Measurements from ENCODE around the gene TPM1. TPM values are rescaled to one million over a fixed set of nuclear protein-coding genes. Genes with fewer than 3 reads are reported as not detected.

Gene TPM1
- total RNA-seq, 1 experiment from 2014 or later: 22.5 TPM

DNA sequence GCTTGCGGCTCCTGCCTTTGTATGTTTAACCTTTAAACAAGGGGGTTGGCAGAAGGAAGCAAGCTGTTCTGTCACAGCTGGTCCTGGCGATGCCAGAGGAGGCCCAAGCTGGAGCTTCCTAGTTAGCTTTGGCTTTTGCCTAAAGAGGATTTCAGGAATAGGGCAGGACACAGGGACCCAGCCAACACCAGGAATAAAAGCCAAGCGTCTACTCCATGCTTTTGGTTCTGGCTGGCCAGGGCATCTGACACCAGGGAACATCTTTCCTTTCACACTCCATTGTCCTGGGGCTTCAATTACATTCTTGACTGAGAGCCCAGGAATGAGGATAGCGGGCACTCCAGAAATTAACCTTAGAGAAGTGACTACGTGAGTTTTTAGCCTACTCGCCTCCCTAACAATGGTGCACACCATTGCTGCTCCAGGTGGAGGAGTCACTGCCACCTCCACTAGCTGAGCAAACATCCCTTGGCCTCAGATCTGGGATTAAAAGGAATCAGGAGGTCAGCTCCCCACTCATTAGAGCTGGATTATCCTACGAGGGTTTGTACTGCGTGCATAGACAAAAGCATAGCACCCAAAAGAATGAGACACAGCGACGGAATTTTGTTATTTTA lies 38.2 kb downstream of the TPM1 start:
- Histone ChIP-seq H3K9me2 (ENCODE audit: insufficient read depth) (no peaks in the 10 kb centered on the region), H3K4me1 (ENCODE audit: control insufficient read depth in 1 of 2, insufficient read depth in 2 of 2, low read length in 2 of 2) (peaks cover 16 to 29% of the 10 kb centered on the region in 2 experiments; a peak in 3 of 4 replicates), H3K27me3 (ENCODE audit: insufficient read depth, low read length) (no peaks in the 10 kb centered on the region), H4K20me1 (ENCODE audit: insufficient read depth) (no peaks in the 10 kb centered on the region), H3K4me2 (ENCODE audit: low read length) (peak overlapping the region; percentile 46; the same call in 1 of the 2 replicates), H3K79me2 (ENCODE audit: insufficient read depth, low read length) (no peaks in the 10 kb centered on the region), H2AFZ (ENCODE audit: low read depth, low read length, poor library complexity, severe bottlenecking) (no peak overlapping the region), H3K27ac (ENCODE audit: low read depth, low read length) (no peak overlapping the region), H3K4me3 (replicated peaks in 1 of 2; ENCODE audit: low read depth in 1 of 2, low read length in 2 of 2) (no peak overlapping the region), H3K9ac (ENCODE audit: low read length) (no peak overlapping the region), H3K9me3 (ENCODE audit: control insufficient read depth in 1 of 2, insufficient read depth in 1 of 2, low read depth in 1 of 2, low read length in 2 of 2) (no peaks in the 10 kb centered on the region), H3K36me3 (ENCODE audit: control insufficient read depth in 1 of 2, insufficient read depth in 2 of 2, low read length in 2 of 2) (no peaks in the 10 kb centered on the region)
- no TSS peak for BruUV-seq (replicated peaks)
- TF ChIP-seq CBX3 (IDR thresholded peaks at IDR 0.05; ENCODE audit: low read depth): no peak
- TF ChIP-seq, protein P1, sequence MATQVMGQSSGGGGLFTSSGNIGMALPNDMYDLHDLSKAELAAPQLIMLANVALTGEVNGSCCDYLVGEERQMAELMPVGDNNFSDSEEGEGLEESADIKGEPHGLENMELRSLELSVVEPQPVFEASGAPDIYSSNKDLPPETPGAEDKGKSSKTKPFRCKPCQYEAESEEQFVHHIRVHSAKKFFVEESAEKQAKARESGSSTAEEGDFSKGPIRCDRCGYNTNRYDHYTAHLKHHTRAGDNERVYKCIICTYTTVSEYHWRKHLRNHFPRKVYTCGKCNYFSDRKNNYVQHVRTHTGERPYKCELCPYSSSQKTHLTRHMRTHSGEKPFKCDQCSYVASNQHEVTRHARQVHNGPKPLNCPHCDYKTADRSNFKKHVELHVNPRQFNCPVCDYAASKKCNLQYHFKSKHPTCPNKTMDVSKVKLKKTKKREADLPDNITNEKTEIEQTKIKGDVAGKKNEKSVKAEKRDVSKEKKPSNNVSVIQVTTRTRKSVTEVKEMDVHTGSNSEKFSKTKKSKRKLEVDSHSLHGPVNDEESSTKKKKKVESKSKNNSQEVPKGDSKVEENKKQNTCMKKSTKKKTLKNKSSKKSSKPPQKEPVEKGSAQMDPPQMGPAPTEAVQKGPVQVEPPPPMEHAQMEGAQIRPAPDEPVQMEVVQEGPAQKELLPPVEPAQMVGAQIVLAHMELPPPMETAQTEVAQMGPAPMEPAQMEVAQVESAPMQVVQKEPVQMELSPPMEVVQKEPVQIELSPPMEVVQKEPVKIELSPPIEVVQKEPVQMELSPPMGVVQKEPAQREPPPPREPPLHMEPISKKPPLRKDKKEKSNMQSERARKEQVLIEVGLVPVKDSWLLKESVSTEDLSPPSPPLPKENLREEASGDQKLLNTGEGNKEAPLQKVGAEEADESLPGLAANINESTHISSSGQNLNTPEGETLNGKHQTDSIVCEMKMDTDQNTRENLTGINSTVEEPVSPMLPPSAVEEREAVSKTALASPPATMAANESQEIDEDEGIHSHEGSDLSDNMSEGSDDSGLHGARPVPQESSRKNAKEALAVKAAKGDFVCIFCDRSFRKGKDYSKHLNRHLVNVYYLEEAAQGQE (IDR thresholded peaks at IDR 0.05; ENCODE audit: low read depth): no peak
- no peak for TF ChIP-seq SP1 (IDR thresholded peaks at IDR 0.05; ENCODE audit: low read depth)
- no peak for TF ChIP-seq CEBPB (IDR thresholded peaks at IDR 0.05; ENCODE audit: low read depth)
- TF ChIP-seq, protein P2, sequence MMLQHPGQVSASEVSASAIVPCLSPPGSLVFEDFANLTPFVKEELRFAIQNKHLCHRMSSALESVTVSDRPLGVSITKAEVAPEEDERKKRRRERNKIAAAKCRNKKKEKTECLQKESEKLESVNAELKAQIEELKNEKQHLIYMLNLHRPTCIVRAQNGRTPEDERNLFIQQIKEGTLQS (IDR thresholded peaks at IDR 0.05): no peak
- TF ChIP-seq ZNF274 (IDR thresholded peaks at IDR 0.05; ENCODE audit: low read depth, low read length): no peak
- TF ChIP-seq, protein P3, sequence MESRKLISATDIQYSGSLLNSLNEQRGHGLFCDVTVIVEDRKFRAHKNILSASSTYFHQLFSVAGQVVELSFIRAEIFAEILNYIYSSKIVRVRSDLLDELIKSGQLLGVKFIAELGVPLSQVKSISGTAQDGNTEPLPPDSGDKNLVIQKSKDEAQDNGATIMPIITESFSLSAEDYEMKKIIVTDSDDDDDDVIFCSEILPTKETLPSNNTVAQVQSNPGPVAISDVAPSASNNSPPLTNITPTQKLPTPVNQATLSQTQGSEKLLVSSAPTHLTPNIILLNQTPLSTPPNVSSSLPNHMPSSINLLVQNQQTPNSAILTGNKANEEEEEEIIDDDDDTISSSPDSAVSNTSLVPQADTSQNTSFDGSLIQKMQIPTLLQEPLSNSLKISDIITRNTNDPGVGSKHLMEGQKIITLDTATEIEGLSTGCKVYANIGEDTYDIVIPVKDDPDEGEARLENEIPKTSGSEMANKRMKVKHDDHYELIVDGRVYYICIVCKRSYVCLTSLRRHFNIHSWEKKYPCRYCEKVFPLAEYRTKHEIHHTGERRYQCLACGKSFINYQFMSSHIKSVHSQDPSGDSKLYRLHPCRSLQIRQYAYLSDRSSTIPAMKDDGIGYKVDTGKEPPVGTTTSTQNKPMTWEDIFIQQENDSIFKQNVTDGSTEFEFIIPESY (IDR thresholded peaks at IDR 0.05; ENCODE audit: extremely low read depth, insufficient replicate concordance, low read length): no peak
- no peak for TF ChIP-seq ZFX (IDR thresholded peaks at IDR 0.05)
- TF ChIP-seq, protein P4, sequence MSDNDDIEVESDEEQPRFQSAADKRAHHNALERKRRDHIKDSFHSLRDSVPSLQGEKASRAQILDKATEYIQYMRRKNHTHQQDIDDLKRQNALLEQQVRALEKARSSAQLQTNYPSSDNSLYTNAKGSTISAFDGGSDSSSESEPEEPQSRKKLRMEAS (IDR thresholded peaks at IDR 0.05): no peak
- TF ChIP-seq JUND (IDR thresholded peaks at IDR 0.05): no peak
- TF ChIP-seq YY1 (IDR thresholded peaks at IDR 0.05; ENCODE audit: extremely low read depth, insufficient replicate concordance, low read depth, low read length): no peak
- TF ChIP-seq SRF (IDR thresholded peaks at IDR 0.05; ENCODE audit: low read depth): no peak
- no peak for TF ChIP-seq EGR1 (IDR thresholded peaks at IDR 0.05; ENCODE audit: low read depth)
- no peak for TF ChIP-seq EZH2phosphoT487 (IDR thresholded peaks at IDR 0.05; ENCODE audit: borderline replicate concordance)
- no peak for TF ChIP-seq SIN3A (IDR thresholded peaks at IDR 0.05; ENCODE audit: low read depth)
- no peak for TF ChIP-seq POLR2A (IDR thresholded peaks at IDR 0.05; ENCODE audit: borderline replicate concordance, extremely low read depth, insufficient read depth, insufficient read length)
- ChIA-PET CTCF (interaction anchor here (2.5 kb wide), 1 partner anchor 33 kb away, joined by 7 read pairs; no protein-coding TSS in a partner anchor), POLR2A (no interaction called here), RAD21 (ENCODE audit: low non-redundant PET in 1 of 2, low total read pairs in 2 of 2, uncharacterized antibody in 2 of 2, unreplicated experiment in 2 of 2) (no interaction called here)
- DNase-seq (ENCODE audit: low read depth, low spot score) (no peak), ATAC-seq (no peak)
- intact Hi-C loops (cut with micrococcal nuclease): no loop called here

All from HCT116 (cell line).